HG02798 (cell line): ENCODE measurements around the gene DCC.

Experiments used
- ATAC-seq: cut with Tn5 transposase; IDR thresholded peaks from one replicate; pipeline ENCODE4 v1.9.1; 2021; ENCODE audit warnings: mild to moderate bottlenecking; ENCODE audit not compliant: unreplicated experiment, poor library complexity

Gene DCC

DNA sequence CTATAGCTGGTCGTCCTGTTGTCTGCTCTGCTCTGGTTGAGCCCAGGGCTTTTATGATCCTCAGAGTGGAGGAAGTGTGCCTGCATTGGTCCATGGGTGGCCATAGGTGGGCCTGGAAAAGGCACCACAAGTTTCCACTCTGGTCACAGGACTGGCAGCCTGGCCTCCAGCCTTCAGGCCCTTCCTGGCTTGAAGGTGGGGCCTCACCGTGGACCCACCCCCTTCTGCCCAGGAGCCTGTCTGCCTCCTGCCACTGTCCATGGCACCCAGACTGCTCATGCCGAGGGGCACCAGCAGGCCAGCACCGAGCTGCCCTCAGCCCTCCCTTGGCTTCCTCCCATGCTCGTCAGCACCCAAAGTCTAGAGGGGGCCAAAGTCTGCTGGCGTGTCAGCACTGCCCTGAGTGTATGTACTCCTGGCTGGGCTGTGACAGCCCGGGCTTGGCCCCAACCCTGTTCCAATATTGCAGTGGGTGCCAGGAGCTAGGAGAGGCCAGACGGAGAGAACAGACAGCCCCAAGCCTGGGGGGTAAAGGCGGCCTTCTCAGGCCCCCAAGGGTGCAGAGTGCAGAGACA is 529.4 kb downstream of the DCC start:
- ATAC-seq = no peak

- no peak for ATAC-seq
These were observed 530.2 kb downstream of the DCC start for GRCh38 chr18:52869942-52870907.

- no peak for ATAC-seq
These were observed 534.8 kb downstream of the DCC start for GRCh38 chr18:52874774-52875173.

DNA sequence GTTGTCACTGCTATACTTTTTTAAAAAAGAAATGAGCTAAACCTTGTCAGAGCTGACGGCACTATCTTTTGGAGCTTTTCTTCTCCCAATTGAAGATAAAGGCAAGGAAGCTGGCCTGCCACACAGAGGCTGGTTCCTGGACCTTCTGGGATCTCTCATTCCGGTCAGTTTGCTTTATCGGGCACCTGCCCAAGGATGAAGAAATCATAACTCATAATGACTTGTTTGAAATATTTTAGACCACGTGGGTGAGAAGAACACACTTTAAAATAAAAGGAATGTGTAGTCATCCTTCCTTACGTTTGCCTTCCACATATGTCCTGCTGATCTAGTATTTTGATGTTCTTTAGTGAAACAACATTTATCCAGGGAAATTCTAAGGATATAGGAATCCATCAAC is 535.7 kb downstream of the DCC start:
- ATAC-seq = no peak

DNA sequence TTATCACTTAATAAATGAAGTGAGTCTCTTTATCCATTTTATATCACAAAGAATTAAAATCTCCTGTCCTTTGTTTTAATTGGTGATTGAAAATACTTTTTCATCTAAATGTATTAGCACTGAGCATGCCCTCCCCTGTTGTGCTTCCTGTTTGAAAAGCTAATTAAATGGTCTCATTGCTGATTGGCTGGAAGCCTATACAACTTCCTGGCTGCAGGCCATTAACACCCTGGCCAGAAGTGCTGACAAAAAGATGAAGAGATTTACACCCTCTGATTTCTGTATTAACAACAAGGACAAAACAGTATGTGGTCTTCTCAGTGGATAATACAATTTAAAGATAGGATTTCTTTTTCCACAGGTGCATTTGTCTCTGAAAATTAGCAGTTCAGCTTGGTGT is 548.0 kb downstream of the DCC start:
- ATAC-seq = no peak

DNA sequence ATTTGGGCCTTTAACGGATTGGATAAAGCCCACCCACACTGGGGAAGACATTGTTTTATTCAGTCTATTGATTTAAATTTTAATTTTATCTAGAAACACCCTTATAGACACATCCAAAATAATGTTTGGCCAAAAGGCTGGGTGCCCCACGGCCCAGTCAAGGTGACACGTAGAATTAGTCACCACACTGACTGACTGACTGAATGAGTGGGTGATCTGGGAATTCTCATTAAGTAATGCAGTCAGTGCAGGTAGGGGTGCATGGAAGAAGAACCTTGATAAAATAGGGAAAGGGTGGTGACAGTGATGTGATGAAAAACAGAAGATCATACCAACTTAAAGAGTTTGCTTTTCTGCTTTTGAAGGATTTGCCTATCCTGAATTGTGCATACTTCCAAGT is 554.8 kb downstream of the DCC start:
- no peak for ATAC-seq

DNA sequence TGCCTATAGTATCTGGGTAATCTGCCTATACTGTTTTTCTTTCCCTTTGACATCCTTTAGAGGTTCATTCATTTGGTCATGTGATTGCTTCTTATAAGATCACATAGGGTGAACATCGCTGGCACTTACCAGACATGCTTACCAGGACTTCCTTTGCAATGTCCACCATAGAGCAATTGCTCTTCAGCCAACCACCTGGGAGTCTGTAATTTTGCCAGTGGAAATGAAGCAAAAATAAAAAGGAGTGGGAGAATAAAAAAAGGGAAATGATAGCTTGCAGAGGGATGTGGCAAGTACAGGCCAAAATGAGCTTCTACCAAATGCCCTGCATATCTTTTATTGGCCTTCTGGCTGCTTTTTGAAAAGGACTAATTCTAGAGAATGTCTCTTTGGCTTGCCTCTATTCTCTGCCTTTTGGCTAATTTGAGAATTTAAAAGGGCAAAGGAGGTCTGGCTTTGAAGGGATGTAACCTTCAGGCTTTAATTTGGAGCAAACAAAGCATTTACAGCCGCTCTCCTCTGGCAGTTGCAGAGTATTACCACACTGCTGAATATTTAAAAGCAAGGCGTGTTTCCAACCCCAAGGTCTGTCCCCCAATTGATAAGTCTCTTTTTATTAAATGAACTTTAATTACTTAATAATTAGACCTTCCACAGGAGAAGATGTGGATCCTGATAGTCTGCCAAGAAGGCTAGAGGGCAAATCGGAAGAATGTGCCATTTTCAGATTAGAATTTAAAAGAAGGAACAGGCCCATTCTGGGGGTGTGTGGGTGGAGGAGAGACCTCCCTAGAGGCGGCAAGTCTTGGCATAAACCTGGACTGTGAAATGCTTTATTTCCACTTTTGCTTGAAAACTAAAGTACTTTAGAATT is 557.9 kb downstream of the DCC start:
- ATAC-seq = no peak

- no peak for ATAC-seq
These were observed 558.6 kb downstream of the DCC start for GRCh38 chr18:52898485-52899058.

- no peak for ATAC-seq
These were observed 562.2 kb downstream of the DCC start for GRCh38 chr18:52902188-52902587.

DNA sequence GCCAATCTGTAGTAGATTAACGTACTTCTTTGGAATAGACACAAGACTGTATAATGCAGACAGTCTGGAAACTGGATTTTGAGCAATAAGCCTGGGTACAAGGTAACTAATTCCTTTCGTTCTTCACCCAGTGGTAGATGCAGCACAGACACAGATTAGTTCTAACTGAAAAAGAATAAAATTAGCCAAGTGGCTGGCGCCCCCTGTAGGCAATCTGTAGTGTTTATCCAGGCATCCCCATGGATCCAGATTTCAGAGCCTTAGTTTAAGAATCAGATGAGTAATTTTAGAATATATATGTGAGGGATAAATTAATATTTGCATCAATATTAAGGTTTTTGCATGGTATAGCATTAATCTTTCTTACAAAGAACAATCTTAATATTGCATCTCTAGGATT is 563.9 kb downstream of the DCC start:
- no peak for ATAC-seq

DNA sequence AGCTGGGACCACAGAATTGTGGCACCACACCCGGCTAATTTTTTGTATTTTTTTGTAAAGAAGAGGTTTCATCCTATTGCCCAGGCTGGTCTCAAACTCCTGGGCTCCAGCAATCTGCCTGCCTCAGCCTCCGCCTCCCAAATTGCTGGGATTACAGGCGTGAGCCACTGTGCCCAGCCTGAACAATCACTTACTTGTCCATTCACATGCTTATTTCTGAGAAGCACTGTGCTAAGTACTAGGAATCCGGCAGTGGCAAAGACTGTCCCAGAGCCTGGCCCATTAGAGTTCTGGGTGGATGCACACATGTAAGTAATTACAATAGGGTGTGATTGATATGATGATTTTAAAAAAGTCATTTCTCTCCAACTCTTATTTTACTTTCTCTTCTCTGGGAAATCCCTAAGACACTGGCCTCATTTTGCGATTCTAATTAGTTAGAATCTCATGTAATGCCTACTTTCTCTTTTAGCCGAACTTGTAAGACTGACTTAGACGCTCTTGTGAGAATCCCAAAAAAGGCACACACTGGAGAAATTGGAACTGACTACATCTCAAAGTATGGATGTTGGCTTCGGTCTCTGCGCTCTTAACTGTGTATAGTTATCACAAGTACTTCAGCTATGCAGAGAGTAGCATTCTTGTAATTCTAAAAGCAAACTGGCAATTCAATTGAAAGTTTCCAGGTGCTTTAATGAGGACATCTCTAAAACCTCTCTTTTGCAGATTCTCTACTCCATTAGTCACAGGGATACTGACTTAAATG is 567.7 kb downstream of the DCC start:
- no peak for ATAC-seq

DNA sequence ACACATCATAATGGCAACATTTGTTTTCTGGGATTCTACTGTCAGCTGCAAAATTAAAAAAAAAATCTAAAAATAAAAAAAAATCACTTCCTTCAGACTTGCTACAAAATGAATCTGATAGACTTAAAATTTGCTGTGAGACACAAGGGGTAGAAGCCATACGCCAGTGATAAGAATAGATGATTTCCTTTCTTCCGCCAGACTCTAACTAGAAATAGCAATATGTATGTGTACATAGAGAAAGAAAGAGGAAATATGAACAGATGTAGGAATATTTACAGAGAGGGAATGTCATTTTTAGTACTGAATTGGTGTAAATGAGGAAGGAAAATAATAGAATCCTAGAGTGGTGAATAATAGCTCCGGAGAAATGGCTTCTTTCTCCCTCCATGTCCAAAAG is 574.2 kb downstream of the DCC start:
- no peak for ATAC-seq

GRCh38 chr18:52920665-52921064 is 580.7 kb downstream of the DCC start:
- ATAC-seq = no peak

- ATAC-seq = no peak
These were observed 593.4 kb downstream of the DCC start for GRCh38 chr18:52933356-52933755.

DNA sequence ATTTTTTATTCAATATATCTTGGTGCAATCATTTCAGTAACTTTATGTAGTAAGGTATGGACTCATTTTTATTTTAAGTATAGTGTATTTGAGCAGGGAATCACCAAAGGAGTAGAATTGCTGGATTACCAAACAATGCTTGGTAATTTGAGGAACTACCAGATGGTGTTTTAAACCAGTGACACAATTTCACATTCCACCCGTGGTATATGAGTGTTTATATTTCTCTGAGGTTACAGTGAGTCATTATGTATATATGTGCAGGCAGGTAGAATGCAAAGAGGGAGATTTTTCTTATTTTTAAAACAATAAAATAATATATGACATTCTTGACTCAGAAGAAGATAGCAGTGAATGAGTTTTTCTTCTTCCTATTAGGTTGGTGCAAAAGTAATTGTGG is 596.9 kb downstream of the DCC start:
- no peak for ATAC-seq

GRCh38 chr18:52937840-52938239 is 597.8 kb downstream of the DCC start:
- no peak for ATAC-seq

DNA sequence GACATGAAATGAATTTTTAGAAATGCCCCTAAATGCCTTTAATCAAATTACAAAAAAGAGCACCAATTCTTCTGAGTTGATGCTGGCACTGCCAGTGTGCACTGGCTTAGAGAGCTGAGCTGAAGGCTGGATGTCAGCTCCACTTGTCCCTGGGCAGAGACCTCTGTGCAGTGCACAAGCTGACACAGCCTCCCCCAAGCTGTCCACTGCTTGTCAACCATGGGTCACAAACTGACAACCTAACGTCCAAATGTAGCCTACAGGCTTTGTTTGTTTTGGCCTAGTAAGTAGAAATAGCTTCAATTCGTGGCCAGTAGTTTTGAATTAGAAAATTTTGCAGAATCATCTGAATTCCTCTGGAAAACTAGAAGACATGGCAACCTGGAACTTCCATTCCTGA is 605.6 kb downstream of the DCC start:
- no peak for ATAC-seq

- ATAC-seq = no peak
These were observed 609.0 kb downstream of the DCC start for GRCh38 chr18:52948868-52949444.

DNA sequence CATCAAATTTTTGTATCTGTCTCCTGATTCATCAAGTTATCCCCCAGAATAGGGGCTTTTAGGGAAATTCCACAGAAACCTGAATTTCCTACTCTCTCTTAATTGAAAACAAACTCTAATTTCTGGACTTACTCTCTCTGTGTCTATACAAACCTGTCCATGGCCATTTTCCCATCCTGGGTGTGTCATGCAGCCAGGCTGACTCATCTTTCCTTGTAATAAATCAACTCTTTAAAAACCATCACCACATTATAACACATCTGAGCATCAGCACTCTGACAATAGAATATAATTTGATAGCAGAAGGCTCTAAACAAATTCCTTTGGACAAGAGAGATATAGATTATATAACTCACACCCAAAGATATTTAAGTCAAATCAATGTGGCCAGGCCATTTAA is 610.2 kb downstream of the DCC start:
- no peak for ATAC-seq

DNA sequence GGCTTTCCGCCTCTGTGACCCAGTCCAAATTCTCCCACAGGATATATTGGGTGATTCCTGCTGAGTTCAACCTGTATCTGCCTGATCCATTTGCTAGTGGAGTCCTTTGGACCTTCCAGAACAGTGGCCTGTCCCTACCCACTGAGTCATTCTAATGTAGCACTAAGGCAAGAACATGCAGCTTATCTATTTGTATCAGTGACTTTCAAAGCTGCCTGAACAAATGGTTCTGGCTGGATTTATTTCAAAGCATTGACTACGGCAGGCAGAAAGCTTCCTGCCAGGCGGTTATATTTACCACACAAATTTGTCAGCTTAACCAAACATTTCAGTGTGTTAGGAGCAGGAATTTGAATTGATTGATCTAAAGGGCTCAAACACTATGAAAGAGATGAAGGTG is 613.4 kb downstream of the DCC start:
- ATAC-seq = no peak
